ENCODE measurements around the gene RAB30.

Gene RAB30

DNA sequence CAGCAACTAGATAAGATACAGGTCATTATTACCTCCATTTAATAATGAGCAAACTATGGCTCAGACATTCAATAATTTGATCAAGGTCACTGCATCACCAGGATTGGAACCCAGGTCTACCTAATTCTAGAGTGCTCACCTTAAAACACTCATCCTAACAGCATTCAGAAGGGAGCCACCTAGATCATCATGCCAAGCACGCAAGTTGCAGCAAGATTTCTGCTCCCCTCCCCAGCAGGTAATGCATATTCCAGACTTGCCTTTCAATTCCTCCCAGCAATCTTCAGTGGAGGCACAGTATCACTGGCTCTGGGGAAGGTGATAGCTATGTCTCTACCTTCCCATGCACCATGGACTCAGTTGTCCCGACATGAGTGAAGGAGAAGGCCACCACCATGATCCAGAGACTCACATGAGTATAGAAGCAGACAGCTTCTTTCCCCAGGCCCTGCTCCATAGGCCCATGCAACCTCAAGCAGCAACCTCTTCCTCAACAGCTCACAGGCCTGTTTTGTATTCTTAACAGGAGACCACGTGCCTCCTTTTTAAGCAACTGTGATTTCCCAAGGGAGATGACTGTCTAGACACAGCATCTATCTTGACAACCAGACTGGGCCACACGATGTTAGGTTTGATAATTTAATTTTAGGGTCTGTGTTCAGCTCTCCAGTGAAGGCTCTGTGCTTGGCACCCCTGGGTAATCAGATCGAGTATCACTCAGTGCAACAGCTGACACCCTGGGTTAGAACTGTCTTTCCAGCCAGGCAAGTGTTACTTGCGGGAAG, 36.4 kb downstream of the RAB30 start:
- H3K27me3 ChIP-seq (ENCODE audit: insufficient read depth, poor library complexity, severe bottlenecking) = no peaks in the 10 kb centered on the region
- H3K4me3 ChIP-seq (replicated peaks; ENCODE audit: insufficient read depth, low read length) = no peak overlapping the region
- no peak for TF ChIP-seq POLR2AphosphoS5 (IDR thresholded peaks at IDR 0.05; ENCODE audit: low read depth)
- TF ChIP-seq GABPA (IDR thresholded peaks at IDR 0.05; ENCODE audit: low read depth) = no peak
- no peak for TF ChIP-seq SPI1 (IDR thresholded peaks at IDR 0.05; ENCODE audit: borderline replicate concordance, low read depth)
- TF ChIP-seq, protein P1, sequence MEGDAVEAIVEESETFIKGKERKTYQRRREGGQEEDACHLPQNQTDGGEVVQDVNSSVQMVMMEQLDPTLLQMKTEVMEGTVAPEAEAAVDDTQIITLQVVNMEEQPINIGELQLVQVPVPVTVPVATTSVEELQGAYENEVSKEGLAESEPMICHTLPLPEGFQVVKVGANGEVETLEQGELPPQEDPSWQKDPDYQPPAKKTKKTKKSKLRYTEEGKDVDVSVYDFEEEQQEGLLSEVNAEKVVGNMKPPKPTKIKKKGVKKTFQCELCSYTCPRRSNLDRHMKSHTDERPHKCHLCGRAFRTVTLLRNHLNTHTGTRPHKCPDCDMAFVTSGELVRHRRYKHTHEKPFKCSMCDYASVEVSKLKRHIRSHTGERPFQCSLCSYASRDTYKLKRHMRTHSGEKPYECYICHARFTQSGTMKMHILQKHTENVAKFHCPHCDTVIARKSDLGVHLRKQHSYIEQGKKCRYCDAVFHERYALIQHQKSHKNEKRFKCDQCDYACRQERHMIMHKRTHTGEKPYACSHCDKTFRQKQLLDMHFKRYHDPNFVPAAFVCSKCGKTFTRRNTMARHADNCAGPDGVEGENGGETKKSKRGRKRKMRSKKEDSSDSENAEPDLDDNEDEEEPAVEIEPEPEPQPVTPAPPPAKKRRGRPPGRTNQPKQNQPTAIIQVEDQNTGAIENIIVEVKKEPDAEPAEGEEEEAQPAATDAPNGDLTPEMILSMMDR (IDR thresholded peaks at IDR 0.05; ENCODE audit: insufficient read depth, low read length) = no peak
- TF ChIP-seq, protein P2, sequence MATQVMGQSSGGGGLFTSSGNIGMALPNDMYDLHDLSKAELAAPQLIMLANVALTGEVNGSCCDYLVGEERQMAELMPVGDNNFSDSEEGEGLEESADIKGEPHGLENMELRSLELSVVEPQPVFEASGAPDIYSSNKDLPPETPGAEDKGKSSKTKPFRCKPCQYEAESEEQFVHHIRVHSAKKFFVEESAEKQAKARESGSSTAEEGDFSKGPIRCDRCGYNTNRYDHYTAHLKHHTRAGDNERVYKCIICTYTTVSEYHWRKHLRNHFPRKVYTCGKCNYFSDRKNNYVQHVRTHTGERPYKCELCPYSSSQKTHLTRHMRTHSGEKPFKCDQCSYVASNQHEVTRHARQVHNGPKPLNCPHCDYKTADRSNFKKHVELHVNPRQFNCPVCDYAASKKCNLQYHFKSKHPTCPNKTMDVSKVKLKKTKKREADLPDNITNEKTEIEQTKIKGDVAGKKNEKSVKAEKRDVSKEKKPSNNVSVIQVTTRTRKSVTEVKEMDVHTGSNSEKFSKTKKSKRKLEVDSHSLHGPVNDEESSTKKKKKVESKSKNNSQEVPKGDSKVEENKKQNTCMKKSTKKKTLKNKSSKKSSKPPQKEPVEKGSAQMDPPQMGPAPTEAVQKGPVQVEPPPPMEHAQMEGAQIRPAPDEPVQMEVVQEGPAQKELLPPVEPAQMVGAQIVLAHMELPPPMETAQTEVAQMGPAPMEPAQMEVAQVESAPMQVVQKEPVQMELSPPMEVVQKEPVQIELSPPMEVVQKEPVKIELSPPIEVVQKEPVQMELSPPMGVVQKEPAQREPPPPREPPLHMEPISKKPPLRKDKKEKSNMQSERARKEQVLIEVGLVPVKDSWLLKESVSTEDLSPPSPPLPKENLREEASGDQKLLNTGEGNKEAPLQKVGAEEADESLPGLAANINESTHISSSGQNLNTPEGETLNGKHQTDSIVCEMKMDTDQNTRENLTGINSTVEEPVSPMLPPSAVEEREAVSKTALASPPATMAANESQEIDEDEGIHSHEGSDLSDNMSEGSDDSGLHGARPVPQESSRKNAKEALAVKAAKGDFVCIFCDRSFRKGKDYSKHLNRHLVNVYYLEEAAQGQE (IDR thresholded peaks at IDR 0.05; ENCODE audit: insufficient replicate concordance, low read depth) = no peak
- H3K27ac ChIP-seq (replicated peaks) = no peak overlapping the region
- no peak for DNase-seq (ENCODE audit: low read depth in 1 of 2, low spot score in 1 of 2)

DNA sequence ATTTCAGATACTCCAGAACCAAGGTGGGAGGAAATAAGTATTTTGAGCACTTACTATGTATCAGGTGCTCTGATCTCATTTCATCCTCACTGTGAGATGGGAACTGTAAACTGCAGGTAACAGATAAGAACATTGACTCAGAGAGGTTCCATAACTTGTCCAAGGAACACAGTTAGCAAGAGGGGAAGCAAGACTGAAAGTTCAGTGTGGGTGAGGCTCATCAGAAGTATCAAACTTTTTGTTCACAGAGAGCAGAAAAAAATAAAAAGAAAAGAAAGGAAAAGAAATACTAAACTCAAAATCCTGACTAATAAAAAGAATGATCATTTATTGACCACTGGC, 37.1 kb downstream of the RAB30 start:
- no peak for DNase-seq (ENCODE audit: low read depth in 1 of 2, low spot score in 1 of 2)
- Histone ChIP-seq H3K4me3 (replicated peaks; ENCODE audit: insufficient read depth, low read length) (no peak overlapping the region), H3K27ac (replicated peaks) (no peak overlapping the region), H3K27me3 (ENCODE audit: insufficient read depth, poor library complexity, severe bottlenecking) (no peaks in the 10 kb centered on the region)
- TF ChIP-seq POLR2AphosphoS5 (IDR thresholded peaks at IDR 0.05; ENCODE audit: low read depth) (no peak), SPI1 (IDR thresholded peaks at IDR 0.05; ENCODE audit: borderline replicate concordance, low read depth) (no peak), GABPA (IDR thresholded peaks at IDR 0.05; ENCODE audit: low read depth) (no peak)
- TF ChIP-seq, protein P1 (IDR thresholded peaks at IDR 0.05; ENCODE audit: insufficient read depth, low read length) = no peak
- TF ChIP-seq, protein P2 (IDR thresholded peaks at IDR 0.05; ENCODE audit: insufficient replicate concordance, low read depth) = no peak

DNA sequence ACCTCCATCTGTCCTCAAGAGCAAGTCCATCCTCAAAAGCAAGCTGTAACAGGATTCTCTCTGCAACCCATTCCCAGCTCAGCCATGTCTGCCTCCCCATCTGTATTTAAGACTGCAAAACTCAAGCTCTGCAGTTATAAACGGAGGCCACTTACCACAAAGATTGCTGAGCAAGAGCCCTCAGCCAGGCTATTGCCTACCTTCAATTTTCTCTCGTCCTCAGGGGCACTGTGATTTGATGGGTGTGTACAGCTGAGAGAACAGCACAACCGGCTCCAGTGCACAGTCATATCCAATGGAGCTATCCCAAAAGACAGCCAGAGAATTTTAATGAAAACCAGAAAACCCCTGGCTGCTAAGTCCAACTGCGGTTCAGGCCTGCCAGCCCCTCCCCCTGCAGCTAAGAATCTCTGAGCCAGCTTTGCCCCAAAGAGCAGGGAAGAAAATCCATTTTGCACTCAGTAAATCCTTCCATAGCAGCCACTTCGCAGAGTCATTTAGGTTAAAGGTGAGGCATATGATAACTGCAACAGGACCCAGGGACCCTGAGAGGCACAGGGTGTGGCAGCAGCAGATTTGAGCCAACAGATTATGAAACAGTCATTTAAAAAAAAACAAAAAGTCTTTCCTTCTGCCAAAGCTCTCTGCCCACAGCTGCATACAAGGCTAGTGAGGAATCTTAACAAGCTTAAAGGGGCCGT, 37.6 kb downstream of the RAB30 start:
- Histone ChIP-seq H3K27ac (replicated peaks) (no peak overlapping the region), H3K4me3 (replicated peaks; ENCODE audit: insufficient read depth, low read length) (no peak overlapping the region), H3K27me3 (ENCODE audit: insufficient read depth, poor library complexity, severe bottlenecking) (no peaks in the 10 kb centered on the region)
- DNase-seq (ENCODE audit: low read depth in 1 of 2, low spot score in 1 of 2) = no peak
- TF ChIP-seq GABPA (IDR thresholded peaks at IDR 0.05; ENCODE audit: low read depth) = no peak
- TF ChIP-seq, protein P2 (IDR thresholded peaks at IDR 0.05; ENCODE audit: insufficient replicate concordance, low read depth) = no peak
- TF ChIP-seq, protein P1 (IDR thresholded peaks at IDR 0.05; ENCODE audit: insufficient read depth, low read length) = no peak
- no peak for TF ChIP-seq SPI1 (IDR thresholded peaks at IDR 0.05; ENCODE audit: borderline replicate concordance, low read depth)
- no peak for TF ChIP-seq POLR2AphosphoS5 (IDR thresholded peaks at IDR 0.05; ENCODE audit: low read depth)
